ENCODE results near the gene TRIM38.

- TF ChIP-seq CTCF (conservative IDR thresholded peaks at IDR 0.05; ENCODE audit: low read length) (no peak), EZH2phosphoT487 (IDR thresholded peaks at IDR 0.05; ENCODE audit: borderline replicate concordance) (no peak)
Measured at GRCh38 chr6:25943887-25944286, 18.7 kb upstream of the TRIM38 start.

Measured in Loucy (cell line).